ENCODE measurements around the gene RIMKLA.

GRCh38 chr1:42359466-42359865 lies 21.1 kb upstream of the RIMKLA start:
- TF ChIP-seq POLR2AphosphoS5 (IDR thresholded peaks at IDR 0.05; ENCODE audit: borderline replicate concordance, low read depth, low read length): no peak
- TF ChIP-seq EZH2 (IDR thresholded peaks at IDR 0.05): no peak
